HepG2 (cell line): ENCODE data around the gene ZFAND6.

Experiments
- POLR2G ChIP-seq: fragments of 200-400 bp; formaldehyde crosslinking; IDR thresholded peaks from 2 replicates; pipeline ENCODE4 v1.6.1; 2018; ENCODE audit warnings: mild to moderate bottlenecking, low read depth, low read length, moderate library complexity
- SYNCRIP ChIP-seq: fragments of 200-400 bp; formaldehyde crosslinking; IDR thresholded peaks from 2 replicates; pipeline ENCODE4 v1.6.1; 2018; ENCODE audit warnings: mild to moderate bottlenecking, low read depth, low read length; ENCODE audit not compliant: insufficient read depth
- TP53 ChIP-seq: sonication (generic); formaldehyde crosslinking; conservative IDR thresholded peaks from 2 replicates; pipeline ENCODE4 v1.4.0; 2020; ENCODE audit warnings: missing genetic modification reagents
- TF ChIP-seq, protein P1 (sequence below): sonication (generic); formaldehyde crosslinking; IDR thresholded peaks from 2 replicates; pipeline ENCODE4 v1.5.0; 2020; ENCODE audit warnings: mild to moderate bottlenecking, missing genetic modification reagents, moderate library complexity

DNA sequence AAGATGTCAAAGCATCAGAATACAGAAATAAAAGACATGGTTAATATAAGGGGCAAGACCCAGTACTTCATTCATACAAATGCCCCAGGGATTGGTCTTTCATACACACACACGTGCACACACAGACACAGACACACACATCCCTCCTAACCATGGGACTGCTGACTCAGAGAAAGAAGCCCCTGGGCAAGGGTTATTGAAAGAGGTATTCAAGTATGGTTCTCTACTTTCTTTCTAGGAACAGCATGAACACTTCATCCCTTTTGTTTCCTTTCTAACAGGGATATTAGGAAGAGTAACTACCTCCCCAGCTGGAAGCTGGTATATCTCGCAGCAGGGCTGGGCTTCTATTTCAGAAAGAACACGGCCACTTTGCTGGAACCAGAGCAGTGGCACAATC, 33.2 kb upstream of the ZFAND6 start:
- TF ChIP-seq, protein P1, sequence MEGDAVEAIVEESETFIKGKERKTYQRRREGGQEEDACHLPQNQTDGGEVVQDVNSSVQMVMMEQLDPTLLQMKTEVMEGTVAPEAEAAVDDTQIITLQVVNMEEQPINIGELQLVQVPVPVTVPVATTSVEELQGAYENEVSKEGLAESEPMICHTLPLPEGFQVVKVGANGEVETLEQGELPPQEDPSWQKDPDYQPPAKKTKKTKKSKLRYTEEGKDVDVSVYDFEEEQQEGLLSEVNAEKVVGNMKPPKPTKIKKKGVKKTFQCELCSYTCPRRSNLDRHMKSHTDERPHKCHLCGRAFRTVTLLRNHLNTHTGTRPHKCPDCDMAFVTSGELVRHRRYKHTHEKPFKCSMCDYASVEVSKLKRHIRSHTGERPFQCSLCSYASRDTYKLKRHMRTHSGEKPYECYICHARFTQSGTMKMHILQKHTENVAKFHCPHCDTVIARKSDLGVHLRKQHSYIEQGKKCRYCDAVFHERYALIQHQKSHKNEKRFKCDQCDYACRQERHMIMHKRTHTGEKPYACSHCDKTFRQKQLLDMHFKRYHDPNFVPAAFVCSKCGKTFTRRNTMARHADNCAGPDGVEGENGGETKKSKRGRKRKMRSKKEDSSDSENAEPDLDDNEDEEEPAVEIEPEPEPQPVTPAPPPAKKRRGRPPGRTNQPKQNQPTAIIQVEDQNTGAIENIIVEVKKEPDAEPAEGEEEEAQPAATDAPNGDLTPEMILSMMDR: no peak
- TF ChIP-seq TP53 (CRISPR knock-in tag) (no peak), POLR2G (no peak), SYNCRIP (no peak)
